HG02852 (cell line): ENCODE data around the gene SLC24A4.

Experiments used
- ATAC-seq: cut with Tn5 transposase; IDR thresholded peaks from one replicate; pipeline ENCODE4 v1.9.1; 2021; ENCODE audit warnings: mild to moderate bottlenecking, moderate library complexity; ENCODE audit not compliant: unreplicated experiment

Gene SLC24A4

GRCh38 chr14:92471919-92472318 lies 149.0 kb downstream of the SLC24A4 start:
- ATAC-seq = no peak

- ATAC-seq = no peak
Measured at GRCh38 chr14:92472860-92473259, 149.9 kb downstream of the SLC24A4 start.

DNA sequence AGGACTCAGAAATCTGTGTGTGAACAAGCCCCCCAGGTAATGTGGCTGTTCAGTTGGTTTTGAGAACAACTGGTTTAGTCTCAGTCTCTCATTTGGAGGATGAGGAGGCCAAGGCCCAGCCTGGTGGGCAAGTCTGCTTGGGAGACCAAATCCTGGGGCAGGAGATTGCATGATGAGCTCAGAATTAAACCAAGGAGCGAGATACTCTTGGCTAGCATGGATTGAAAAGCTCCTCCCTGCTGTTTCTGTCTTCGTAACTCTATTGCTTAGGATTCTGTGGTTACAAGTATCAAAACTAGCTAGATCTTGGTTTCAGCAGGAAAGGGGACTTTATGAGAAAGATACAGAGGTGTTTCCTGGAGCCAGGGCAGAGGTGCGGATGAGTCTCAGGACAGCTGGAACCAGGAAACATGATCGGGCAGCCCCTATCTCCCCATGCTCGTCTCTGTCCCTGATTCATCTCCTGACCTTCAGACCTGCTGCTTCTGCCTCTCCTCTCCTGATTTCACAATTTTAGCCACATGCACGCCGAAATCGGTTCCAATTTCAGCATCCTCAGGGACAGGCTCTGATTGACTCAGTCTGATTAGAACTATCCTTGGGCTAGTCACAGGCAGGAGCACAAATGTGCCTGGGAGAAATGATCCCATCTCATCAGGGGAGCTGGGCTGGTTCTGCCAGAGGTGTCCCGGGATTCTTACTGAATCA lies 150.4 kb downstream of the SLC24A4 start:
- no peak for ATAC-seq

DNA sequence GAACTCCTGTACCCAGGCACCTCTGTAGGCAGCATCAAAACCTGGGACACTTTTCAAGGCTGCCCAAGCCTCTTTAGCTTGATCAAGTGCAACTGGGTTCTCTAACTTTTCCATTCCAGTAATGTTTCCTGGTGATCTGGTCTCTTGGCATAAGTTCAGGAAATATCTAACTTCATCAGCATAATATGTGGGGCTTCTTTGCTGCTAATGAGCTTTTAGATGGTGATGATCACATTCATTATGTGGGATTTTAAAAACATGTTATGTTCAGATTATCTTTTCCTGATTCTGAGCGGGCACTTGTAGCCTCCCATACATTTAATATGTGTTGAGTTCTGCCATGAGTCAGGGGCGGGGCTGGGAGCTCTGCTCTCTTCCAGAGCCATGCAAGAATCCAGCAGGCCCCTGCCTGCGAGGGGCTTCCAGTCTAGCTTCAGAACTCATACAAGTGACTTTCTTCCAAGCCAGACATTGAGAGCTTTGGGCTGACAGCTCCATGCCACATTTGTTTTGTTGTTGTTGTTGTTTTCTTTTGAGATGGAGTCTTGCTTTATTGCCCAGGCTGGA lies 151.1 kb downstream of the SLC24A4 start:
- no peak for ATAC-seq

DNA sequence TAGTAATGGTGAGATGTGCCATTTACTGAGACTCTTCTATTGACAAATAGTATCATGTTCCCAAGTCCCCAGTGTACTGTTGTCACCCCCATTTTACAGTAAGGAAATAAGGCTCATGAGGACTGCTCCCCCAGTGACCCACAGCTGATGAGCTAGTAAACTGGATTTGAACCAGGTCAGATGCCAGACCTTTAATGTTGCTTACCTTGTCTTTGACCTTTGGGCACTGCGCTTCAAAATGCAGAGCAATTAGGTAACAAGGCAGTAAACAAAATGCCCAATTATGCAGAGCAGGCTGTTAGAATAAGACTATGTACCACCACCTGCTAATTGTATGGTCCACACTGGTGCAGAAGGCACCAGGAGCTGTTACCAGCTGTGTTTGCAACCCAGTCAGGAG lies 152.1 kb downstream of the SLC24A4 start:
- no peak for ATAC-seq

DNA sequence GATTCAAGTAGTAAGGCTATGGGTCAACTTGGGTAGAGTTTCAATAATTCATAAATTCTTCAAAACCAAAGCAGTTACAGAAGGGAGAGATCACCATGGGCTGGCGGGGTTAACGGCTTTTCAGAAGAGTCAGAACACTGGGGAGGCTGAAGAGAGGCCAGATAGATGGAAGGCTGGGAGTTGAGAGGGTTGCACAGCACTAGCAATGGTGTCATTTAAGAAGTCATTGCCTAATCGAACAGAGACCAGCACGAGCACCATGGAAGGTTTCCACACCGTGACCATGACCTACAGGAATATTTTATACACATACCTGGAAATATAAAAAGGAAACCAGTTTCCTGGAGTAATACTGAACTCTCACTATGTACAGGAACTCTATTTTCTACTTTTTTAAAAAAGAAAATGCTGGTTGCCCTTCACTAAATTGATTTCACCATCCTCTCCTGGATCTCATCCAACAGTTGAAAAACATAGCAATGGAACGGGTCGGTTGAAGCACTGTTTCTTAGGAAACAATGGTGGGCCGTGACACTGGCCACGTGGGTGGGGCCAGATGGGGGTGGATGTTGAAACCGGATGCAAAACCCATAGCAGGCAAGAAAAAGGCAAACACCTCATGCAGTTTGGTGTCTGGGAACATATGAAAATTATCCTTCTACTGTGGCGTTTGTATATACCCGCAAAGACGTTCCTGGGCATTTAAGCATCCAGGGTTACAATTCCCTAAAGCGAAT lies 152.7 kb downstream of the SLC24A4 start:
- no peak for ATAC-seq

GRCh38 chr14:92480856-92481255 lies 157.9 kb downstream of the SLC24A4 start:
- ATAC-seq = no peak

GRCh38 chr14:92481386-92481785 lies 158.4 kb downstream of the SLC24A4 start:
- ATAC-seq = no peak

- no peak for ATAC-seq
Measured at GRCh38 chr14:92481811-92482555, 159.0 kb downstream of the SLC24A4 start.

DNA sequence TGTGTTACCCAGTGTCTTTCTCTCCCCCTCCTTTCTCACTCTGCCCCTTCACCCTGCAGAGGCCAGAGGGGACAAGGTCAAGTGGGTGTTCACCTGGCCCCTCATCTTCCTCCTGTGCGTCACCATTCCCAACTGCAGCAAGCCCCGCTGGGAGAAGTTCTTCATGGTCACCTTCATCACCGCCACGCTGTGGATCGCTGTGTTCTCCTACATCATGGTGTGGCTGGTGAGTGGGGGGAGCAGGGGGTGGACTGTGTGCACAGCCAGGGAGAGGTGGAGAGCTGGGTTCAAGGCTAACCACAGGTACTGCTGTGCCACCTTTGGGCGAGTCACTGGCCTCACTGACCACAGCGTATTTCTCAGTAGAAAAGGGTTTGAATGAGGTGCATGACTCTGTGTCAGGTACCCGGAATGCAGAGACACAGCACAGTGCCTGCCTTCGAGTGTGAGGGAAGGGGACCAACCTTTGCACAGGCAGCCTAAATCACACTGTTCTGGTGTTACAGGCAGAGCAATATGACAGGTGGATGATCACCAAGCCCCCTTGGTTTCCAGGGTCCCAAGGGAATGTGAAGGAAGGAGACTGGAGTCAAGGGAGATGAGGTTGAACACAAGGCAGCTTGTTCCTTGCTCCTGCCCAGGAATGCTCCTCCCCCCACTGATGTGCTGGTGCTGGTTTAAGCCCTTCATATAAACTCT lies 159.8 kb downstream of the SLC24A4 start:
- no peak for ATAC-seq

DNA sequence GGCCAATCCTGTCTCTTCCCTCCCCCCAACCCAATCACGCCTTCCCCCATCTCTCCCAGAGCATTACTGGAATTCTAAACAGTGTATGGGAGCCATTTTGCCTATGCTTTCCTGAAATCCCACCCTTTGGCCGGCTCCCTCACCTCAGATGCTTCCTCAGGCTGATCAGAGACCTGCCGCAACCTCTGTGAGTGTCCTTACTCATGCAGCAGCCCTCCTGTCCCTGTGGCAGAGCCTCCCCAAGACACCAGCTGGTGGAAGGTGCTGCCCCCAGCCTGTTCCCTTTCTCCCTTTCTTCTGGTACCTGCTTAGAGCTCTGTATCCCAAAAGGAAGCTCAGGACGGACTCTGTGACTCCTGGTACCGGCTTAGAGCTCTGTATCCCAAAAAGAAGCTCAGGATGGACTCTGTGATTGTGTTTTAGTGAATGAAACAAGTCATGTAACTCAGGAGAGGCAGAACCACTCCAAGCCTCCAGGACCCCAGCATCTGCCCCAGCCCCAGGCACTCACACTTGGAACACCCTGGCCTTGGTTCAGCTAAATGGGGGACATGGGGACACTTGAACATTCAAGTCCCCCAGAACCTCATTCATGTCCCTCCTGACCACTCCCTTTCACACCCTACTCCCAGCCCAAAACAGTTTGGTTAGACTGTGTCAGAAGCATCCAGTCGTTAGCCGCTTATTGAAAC lies 161.3 kb downstream of the SLC24A4 start:
- no peak for ATAC-seq

DNA sequence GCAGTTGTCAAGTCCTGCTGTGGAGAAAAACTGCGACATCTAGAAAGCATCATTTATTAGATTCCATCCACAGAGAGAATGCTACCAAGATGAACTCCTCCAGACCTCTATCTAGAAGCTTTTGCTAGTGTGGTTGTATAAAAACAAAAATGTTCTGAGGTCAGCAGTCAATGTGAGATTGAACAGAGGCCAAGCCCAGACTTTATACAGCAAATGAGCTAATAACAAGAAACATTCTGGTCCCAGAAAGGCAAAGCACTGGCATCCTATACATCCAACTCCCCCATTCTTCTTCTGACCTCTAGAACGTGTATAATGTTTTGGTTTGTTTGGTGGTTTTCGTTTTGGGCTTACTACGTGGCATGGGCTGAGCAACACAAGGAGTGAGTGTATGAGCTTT lies 163.9 kb downstream of the SLC24A4 start:
- ATAC-seq = no peak

DNA sequence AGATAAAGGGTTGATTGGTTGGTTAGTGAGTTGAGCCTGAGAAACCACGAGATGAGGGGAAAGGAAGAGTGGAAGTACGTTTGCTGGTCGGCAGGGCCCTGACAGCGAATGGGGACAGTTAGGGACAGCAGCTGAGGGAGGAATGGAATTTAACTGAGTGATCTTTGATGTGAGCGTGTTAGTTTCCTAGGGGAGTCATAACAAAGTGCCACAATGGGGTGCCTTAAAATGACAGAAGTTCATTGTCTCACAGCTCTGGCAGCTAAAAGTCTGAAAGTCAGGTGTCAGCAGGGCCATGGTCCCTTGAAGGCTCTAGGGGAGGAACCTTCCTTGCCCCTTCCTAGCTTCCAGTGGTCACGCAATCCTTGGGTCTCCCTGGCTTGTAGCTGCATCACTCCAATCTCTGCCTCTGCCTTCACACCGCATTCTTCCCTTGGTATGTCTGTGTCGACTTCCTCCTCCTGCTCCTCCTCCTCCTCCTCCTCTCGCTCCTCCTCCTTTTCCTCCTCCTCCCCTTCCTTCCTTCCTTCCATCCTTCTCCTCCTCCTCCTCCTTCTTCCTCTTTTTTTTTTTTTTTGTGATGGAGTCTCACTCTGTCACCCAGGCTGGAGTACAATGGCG lies 164.7 kb downstream of the SLC24A4 start:
- no peak for ATAC-seq

GRCh38 chr14:92489394-92490238 lies 166.7 kb downstream of the SLC24A4 start:
- ATAC-seq = no peak

DNA sequence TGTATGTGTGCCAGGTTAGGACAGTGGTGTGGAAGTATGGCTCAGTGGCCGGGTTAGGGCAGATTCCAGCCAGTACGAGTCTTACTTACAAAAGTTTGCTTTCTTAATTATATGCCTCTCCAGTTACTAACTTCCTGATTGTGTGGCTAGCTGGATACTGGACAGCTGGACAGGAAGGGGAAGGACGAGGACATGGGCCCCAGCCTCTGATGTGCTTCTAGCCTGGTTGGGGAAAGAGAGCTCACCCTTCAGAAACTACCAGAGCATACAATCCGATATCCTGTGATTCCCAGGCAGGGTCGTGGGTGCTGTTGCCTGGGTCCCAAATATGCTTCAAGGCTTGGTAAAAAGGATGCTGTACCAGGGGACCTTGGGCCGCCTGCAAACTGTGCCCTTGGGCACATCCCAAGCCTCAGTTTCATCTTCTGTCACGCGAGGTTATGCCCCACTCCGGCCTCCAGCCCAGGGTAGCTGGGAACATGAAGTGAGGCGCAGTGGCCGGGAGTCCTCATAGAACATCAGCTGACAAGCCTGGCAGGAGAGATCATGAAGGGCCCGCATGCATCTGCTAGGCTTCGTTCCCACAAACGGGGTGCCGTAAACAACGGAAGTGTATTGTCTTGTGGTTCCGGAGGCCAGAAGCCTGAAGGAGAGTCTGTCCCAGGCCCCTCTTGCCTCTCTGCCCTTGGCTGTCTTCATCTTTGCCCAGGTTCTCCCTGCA lies 167.4 kb downstream of the SLC24A4 start:
- no peak for ATAC-seq

DNA sequence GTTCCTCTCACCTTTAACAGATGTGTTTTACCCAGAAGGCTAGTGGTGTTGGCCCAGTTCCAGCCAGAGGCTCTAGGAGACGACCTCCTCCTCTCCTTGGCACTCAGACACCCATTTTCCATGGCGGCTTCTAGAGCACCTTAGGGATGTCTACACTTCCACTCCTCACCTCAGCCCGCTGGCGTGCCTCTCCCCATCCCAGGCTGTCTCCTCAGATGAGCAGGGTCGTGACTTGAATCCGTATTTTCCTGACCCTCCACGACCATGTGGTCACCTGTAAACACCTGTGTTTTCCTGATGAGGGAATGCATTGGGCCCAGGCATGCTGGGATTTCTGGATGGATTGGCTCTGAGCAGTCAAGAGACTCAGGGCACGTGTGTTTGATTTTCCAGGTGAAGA lies 168.8 kb downstream of the SLC24A4 start:
- ATAC-seq = no peak

- no peak for ATAC-seq
Measured at GRCh38 chr14:92492258-92492657, 169.3 kb downstream of the SLC24A4 start.

GRCh38 chr14:92493024-92493423 lies 170.1 kb downstream of the SLC24A4 start:
- ATAC-seq = no peak
